HepG2 (cell line): Measurements from ENCODE around the gene UBE3B.

Experiments used
- CBX5 ChIP-seq: sonication (generic); formaldehyde crosslinking; IDR thresholded peaks from 2 replicates; pipeline ENCODE4 v1.4.0; 2020; ENCODE audit warnings: missing genetic modification reagents, borderline replicate concordance
- CCAR2 ChIP-seq: fragments of 200-400 bp; formaldehyde crosslinking; optimal IDR thresholded peaks from 2 replicates; pipeline ENCODE3; 2018; ENCODE audit warnings: low read depth, mild to moderate bottlenecking, low read length, moderate library complexity
- ETV5 ChIP-seq: IDR thresholded peaks from 2 replicates; pipeline ENCODE4 v1.6.1; 2018; ENCODE audit warnings: missing biosample characterization, missing genetic modification reagents, inconsistent platforms, borderline replicate concordance
- HNF4G ChIP-seq, 2 experiments: sonication (generic) in 1 of 2; formaldehyde crosslinking in 1 of 2; IDR thresholded peaks; 2 replicates each; pipeline versions ENCODE4 v1.4.0 to v1.6.1; 2011 to 2020; ENCODE audit warnings: borderline replicate concordance in 2 of 2, low read depth in 2 of 2, mild to moderate bottlenecking in 2 of 2, low read length in 1 of 2, missing genetic modification reagents in 1 of 2, moderate library complexity in 1 of 2
- IRF2 ChIP-seq: IDR thresholded peaks from 2 replicates; pipeline ENCODE4 v1.6.1; 2018; ENCODE audit warnings: missing genetic modification reagents, missing compliant biosample characterization
- NR2F2 ChIP-seq: IDR thresholded peaks from 2 replicates; pipeline ENCODE4 v1.6.1; 2012; ENCODE audit warnings: low read depth, inconsistent platforms, borderline replicate concordance
- YY1 ChIP-seq: IDR thresholded peaks from 2 replicates; pipeline ENCODE4 v1.6.1; 2011; ENCODE audit warnings: low read length, low read depth, moderate library complexity, mild to moderate bottlenecking; ENCODE audit not compliant: insufficient read depth, insufficient replicate concordance
- TF ChIP-seq, protein P1 (sequence below): sonication (generic); formaldehyde crosslinking; IDR thresholded peaks from 2 replicates; pipeline ENCODE4 v1.5.0; 2020; ENCODE audit warnings: mild to moderate bottlenecking, missing genetic modification reagents, moderate library complexity
- TF ChIP-seq, protein P2 (sequence below): IDR thresholded peaks from 2 replicates; pipeline ENCODE4 v1.6.1; 2016; ENCODE audit warnings: low read depth, control low read depth

GRCh38 chr12:109446869-109447268 is 30.6 kb upstream of the UBE3B start:
- TF ChIP-seq IRF2: no peak
- no peak for TF ChIP-seq YY1
- TF ChIP-seq, protein P1, sequence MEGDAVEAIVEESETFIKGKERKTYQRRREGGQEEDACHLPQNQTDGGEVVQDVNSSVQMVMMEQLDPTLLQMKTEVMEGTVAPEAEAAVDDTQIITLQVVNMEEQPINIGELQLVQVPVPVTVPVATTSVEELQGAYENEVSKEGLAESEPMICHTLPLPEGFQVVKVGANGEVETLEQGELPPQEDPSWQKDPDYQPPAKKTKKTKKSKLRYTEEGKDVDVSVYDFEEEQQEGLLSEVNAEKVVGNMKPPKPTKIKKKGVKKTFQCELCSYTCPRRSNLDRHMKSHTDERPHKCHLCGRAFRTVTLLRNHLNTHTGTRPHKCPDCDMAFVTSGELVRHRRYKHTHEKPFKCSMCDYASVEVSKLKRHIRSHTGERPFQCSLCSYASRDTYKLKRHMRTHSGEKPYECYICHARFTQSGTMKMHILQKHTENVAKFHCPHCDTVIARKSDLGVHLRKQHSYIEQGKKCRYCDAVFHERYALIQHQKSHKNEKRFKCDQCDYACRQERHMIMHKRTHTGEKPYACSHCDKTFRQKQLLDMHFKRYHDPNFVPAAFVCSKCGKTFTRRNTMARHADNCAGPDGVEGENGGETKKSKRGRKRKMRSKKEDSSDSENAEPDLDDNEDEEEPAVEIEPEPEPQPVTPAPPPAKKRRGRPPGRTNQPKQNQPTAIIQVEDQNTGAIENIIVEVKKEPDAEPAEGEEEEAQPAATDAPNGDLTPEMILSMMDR (CRISPR knock-in tag): no peak
- no peak for TF ChIP-seq CBX5 (CRISPR knock-in tag)
- no peak for TF ChIP-seq NR2F2
- no peak for TF ChIP-seq CCAR2
- TF ChIP-seq, protein P2, sequence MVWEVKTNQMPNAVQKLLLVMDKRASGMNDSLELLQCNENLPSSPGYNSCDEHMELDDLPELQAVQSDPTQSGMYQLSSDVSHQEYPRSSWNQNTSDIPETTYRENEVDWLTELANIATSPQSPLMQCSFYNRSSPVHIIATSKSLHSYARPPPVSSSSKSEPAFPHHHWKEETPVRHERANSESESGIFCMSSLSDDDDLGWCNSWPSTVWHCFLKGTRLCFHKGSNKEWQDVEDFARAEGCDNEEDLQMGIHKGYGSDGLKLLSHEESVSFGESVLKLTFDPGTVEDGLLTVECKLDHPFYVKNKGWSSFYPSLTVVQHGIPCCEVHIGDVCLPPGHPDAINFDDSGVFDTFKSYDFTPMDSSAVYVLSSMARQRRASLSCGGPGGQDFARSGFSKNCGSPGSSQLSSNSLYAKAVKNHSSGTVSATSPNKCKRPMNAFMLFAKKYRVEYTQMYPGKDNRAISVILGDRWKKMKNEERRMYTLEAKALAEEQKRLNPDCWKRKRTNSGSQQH: no peak
- TF ChIP-seq HNF4G (IDR thresholded peaks at IDR 0.05; ENCODE audit: borderline replicate concordance, low read depth, low read length): no peak
- TF ChIP-seq HNF4G (CRISPR knock-in tag; IDR thresholded peaks at IDR 0.05; ENCODE audit: borderline replicate concordance, low read depth): no peak
- no peak for TF ChIP-seq ETV5 (CRISPR knock-in tag)
